HepG2 (cell line): ENCODE measurements around the gene CBLN3. TPM values are rescaled to one million over a fixed set of nuclear protein-coding genes. Genes with fewer than 3 reads are reported as not detected.
A peak's percentile ranks its signal among the peaks of the same experiment; 100 is the strongest.

Source experiments
- AHR ChIP-seq: IDR thresholded peaks from 2 replicates; pipeline ENCODE4 v1.6.1; 2018; ENCODE audit warnings: missing genetic modification reagents, missing compliant biosample characterization
- FOXJ3 ChIP-seq: sonication (generic); formaldehyde crosslinking; IDR thresholded peaks from 2 replicates; pipeline ENCODE4 v1.4.0; 2020; ENCODE audit warnings: missing genetic modification reagents, mild to moderate bottlenecking, borderline replicate concordance
- JUNB ChIP-seq: sonication (generic); formaldehyde crosslinking; IDR thresholded peaks from 2 replicates; pipeline ENCODE4 v1.8.0; 2022; ENCODE audit warnings: missing genetic modification reagents, mild to moderate bottlenecking, borderline replicate concordance
- KAT2B ChIP-seq: fragments of 150-350 bp; IDR thresholded peaks from 2 replicates; pipeline ENCODE4 v1.6.1; 2014; ENCODE audit warnings: low read depth, low read length, borderline replicate concordance
- SIN3A ChIP-seq: IDR thresholded peaks from 2 replicates; pipeline ENCODE4 v1.6.1; 2011; ENCODE audit warnings: low read depth, mild to moderate bottlenecking, control low read depth, low read length, borderline replicate concordance
- ZBTB46 ChIP-seq: sonication (generic); formaldehyde crosslinking; IDR thresholded peaks from 2 replicates; pipeline ENCODE4 v1.4.0; 2020; ENCODE audit warnings: mild to moderate bottlenecking, missing genetic modification reagents, borderline replicate concordance
- ZNF251 ChIP-seq: sonication (generic); formaldehyde crosslinking; IDR thresholded peaks from 2 replicates; pipeline ENCODE4 v1.9.0; 2021; ENCODE audit warnings: mild to moderate bottlenecking, missing genetic modification reagents
- ZNF354B ChIP-seq: sonication (generic); formaldehyde crosslinking; IDR thresholded peaks from 2 replicates; pipeline ENCODE4 v1.8.0; 2022; ENCODE audit warnings: mild to moderate bottlenecking, missing genetic modification reagents
- ZNF362 ChIP-seq: sonication (generic); formaldehyde crosslinking; IDR thresholded peaks from 2 replicates; pipeline ENCODE4 v1.4.0; 2020; ENCODE audit warnings: missing genetic modification reagents, mild to moderate bottlenecking, borderline replicate concordance
- ZNF431 ChIP-seq: sonication (generic); formaldehyde crosslinking; IDR thresholded peaks from 2 replicates; pipeline ENCODE4 v1.9.0; 2022; ENCODE audit warnings: missing genetic modification reagents, low read depth, mild to moderate bottlenecking, borderline replicate concordance
- ZNF773 ChIP-seq: sonication (generic); formaldehyde crosslinking; IDR thresholded peaks from 2 replicates; pipeline ENCODE4 v1.4.0; 2020; ENCODE audit warnings: missing genetic modification reagents, borderline replicate concordance
- ZNF781 ChIP-seq: sonication (generic); formaldehyde crosslinking; IDR thresholded peaks from 2 replicates; pipeline ENCODE4 v1.5.1; 2020; ENCODE audit warnings: borderline replicate concordance, mild to moderate bottlenecking, missing genetic modification reagents; ENCODE audit errors: not compliant biosample characterization
- polyA plus RNA-seq, 8 experiments: library from polyadenylated mRNA; depleted of rRNA in 3 of 8; stranded (reverse) in 7 of 8; unstranded in 1 of 8; fragments of >200 nt; fragmentation: Illumina TruSeq in 4 of 8; extraction: Trizol in 4 of 8; gene quantifications; 2 replicates each; pipeline versions ENCODE4 v1.2.1 to v1.2.3, GENCODE V29; 2011 to 2016; ENCODE audit warnings: low read depth in 4 of 8, missing spikeins in 1 of 8, mixed read lengths in 1 of 8; ENCODE audit not compliant: insufficient read depth in 1 of 8
- total RNA-seq, 5 experiments: library from RNA; depleted of rRNA; stranded (reverse); fragments of >200 nt; fragmentation: Illumina TruSeq; extraction: Trizol; gene quantifications; 2 replicates each; pipeline ENCODE4 v1.2.3, GENCODE V29; 2016; ENCODE audit warnings: low read depth in 1 of 5
- TF ChIP-seq, protein P1 (sequence below): sonication (generic); formaldehyde crosslinking; IDR thresholded peaks from 2 replicates; pipeline ENCODE4 v1.5.0; 2020; ENCODE audit warnings: mild to moderate bottlenecking, missing genetic modification reagents
- TF ChIP-seq, protein P2 (sequence below): sonication (generic); formaldehyde crosslinking; IDR thresholded peaks from 2 replicates; pipeline ENCODE4 v1.5.1; 2020; ENCODE audit warnings: missing genetic modification reagents, mild to moderate bottlenecking, borderline replicate concordance

Gene CBLN3
- total and polyA plus RNA-seq, 2 of the 13 experiments (the other 11 are each of a cell fraction or from before 2014, with no cell fraction given): 0.66 to 0.98 TPM

- TF ChIP-seq ZNF251 (CRISPR knock-in tag): no peak; the same call in 1 of the 2 replicates
- TF ChIP-seq, protein P1, sequence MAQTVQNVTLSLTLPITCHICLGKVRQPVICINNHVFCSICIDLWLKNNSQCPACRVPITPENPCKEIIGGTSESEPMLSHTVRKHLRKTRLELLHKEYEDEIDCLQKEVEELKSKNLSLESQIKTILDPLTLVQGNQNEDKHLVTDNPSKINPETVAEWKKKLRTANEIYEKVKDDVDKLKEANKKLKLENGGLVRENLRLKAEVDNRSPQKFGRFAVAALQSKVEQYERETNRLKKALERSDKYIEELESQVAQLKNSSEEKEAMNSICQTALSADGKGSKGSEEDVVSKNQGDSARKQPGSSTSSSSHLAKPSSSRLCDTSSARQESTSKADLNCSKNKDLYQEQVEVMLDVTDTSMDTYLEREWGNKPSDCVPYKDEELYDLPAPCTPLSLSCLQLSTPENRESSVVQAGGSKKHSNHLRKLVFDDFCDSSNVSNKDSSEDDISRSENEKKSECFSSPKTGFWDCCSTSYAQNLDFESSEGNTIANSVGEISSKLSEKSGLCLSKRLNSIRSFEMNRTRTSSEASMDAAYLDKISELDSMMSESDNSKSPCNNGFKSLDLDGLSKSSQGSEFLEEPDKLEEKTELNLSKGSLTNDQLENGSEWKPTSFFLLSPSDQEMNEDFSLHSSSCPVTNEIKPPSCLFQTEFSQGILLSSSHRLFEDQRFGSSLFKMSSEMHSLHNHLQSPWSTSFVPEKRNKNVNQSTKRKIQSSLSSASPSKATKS: no peak
- peak; percentile 96 for TF ChIP-seq ZNF781
- peak; percentile 67; the same call in 1 of the 2 replicates for TF ChIP-seq SIN3A
- peak; percentile 61; the same call in 1 of the 2 replicates for TF ChIP-seq ZNF773 (CRISPR knock-in tag)
- 0 out of 2 replicates have a peak, but pooled peaks have one; percentile 4 for TF ChIP-seq ZNF354B (CRISPR knock-in tag)
- TF ChIP-seq, protein P2, sequence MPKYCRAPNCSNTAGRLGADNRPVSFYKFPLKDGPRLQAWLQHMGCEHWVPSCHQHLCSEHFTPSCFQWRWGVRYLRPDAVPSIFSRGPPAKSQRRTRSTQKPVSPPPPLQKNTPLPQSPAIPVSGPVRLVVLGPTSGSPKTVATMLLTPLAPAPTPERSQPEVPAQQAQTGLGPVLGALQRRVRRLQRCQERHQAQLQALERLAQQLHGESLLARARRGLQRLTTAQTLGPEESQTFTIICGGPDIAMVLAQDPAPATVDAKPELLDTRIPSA (CRISPR knock-in tag): no peak
- TF ChIP-seq JUNB (CRISPR knock-in tag): no peak
- no peak for TF ChIP-seq FOXJ3 (CRISPR knock-in tag)
- TF ChIP-seq ZNF431 (CRISPR knock-in tag): no peak
- no peak for TF ChIP-seq KAT2B
- TF ChIP-seq AHR: peak; percentile 74
- no peak for TF ChIP-seq ZBTB46 (CRISPR knock-in tag)
- TF ChIP-seq ZNF362 (CRISPR knock-in tag): peak; percentile 47; the same call in 1 of the 2 replicates
Observed at GRCh38 chr14:24429395-24430142, at the start of gene CBLN3, which contains the start of gene KHNYN (continued).
